ENCODE data around the gene RHOBTB1.

Gene RHOBTB1

DNA sequence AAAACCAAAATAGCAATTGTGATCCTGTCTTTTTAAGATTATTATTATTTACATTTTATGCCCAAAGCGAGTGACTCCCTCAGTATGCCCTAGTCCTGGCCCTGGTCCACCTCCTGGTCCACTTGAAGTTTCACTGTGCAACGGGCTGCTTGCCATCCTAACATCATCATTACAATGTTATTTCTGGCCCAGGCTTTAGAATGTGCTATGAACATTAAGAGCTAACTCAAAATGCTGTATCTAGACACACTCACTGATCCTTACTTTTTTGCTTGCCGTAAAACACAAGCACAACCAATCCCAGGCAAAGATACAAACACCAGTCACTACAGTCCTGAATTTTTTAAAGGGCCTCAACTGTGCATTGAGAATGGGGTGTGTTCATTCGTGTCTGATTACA lies 38.4 kb downstream of the RHOBTB1 start:
- no peak for TF ChIP-seq EZH2phosphoT487 (IDR thresholded peaks at IDR 0.05; ENCODE audit: borderline replicate concordance)
- Histone ChIP-seq H4K20me1 (ENCODE audit: insufficient read depth, low read length, poor library complexity, severe bottlenecking) (no peaks in the 10 kb centered on the region), H3K36me3 (ENCODE audit: insufficient read depth, low read length) (no peaks in the 10 kb centered on the region), H3K4me3 (ENCODE audit: low read length, poor library complexity, severe bottlenecking) (no peak overlapping the region), H3K9ac (ENCODE audit: low read depth, low read length, poor library complexity, severe bottlenecking) (no peak overlapping the region), H3K4me2 (ENCODE audit: low read depth, low read length, poor library complexity, severe bottlenecking) (no peak overlapping the region), H3K4me1 (ENCODE audit: insufficient read depth, low read length, poor library complexity, severe bottlenecking) (peaks cover 8% of the 10 kb centered on the region), H3K9me3 (ENCODE audit: insufficient read depth, low read depth, low read length) (0 out of 2 replicates have a peak, but pooled peaks cover 3% of the 10 kb centered on the region), H3K9me2 (replicated peaks; ENCODE audit: low read depth, low read length) (no peaks in the 10 kb centered on the region), H3K27me3 (ENCODE audit: insufficient read depth, low read length, poor library complexity, severe bottlenecking) (no peaks in the 10 kb centered on the region), H2AFZ (ENCODE audit: low read length) (no peak overlapping the region), H3F3A (ENCODE audit: low read depth) (0 out of 2 replicates have a peak, but pooled peaks cover 3% of the 10 kb centered on the region), H3K79me2 (ENCODE audit: insufficient read depth, low read length) (no peaks in the 10 kb centered on the region)

DNA sequence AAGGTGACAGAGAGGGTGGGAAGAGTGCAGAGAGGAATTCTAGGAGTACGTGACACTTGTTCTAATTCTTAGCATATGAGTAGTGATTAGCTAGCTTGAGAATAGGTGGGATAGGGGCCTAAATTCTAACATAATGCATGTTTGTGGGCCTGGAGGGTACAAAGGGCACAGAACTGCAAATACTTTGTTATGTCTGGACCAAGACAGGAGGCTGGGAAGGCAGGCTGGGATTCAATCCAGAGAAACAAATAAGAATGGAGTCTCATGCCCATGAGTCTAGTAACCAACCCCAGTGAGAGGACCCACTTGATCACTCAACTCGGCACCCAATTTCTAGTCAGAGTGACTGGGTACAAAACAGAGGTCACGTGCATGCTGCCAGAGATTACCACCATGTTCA lies 40.9 kb downstream of the RHOBTB1 start:
- Histone ChIP-seq H3F3A (ENCODE audit: low read depth) (no peaks in the 10 kb centered on the region), H3K4me2 (ENCODE audit: low read depth, low read length, poor library complexity, severe bottlenecking) (no peak overlapping the region), H3K27me3 (ENCODE audit: insufficient read depth, low read length, poor library complexity, severe bottlenecking) (no peaks in the 10 kb centered on the region), H3K9me2 (replicated peaks; ENCODE audit: low read depth, low read length) (no peaks in the 10 kb centered on the region), H3K79me2 (ENCODE audit: insufficient read depth, low read length) (no peaks in the 10 kb centered on the region), H4K20me1 (ENCODE audit: insufficient read depth, low read length, poor library complexity, severe bottlenecking) (no peaks in the 10 kb centered on the region), H3K9ac (ENCODE audit: low read depth, low read length, poor library complexity, severe bottlenecking) (no peak overlapping the region), H3K4me3 (ENCODE audit: low read length, poor library complexity, severe bottlenecking) (no peak overlapping the region), H3K36me3 (ENCODE audit: insufficient read depth, low read length) (no peaks in the 10 kb centered on the region), H3K4me1 (ENCODE audit: insufficient read depth, low read length, poor library complexity, severe bottlenecking) (no peaks in the 10 kb centered on the region), H3K9me3 (ENCODE audit: insufficient read depth, low read depth, low read length) (0 out of 2 replicates have a peak, but pooled peaks cover 3% of the 10 kb centered on the region), H2AFZ (ENCODE audit: low read length) (no peak overlapping the region)
- TF ChIP-seq EZH2phosphoT487 (IDR thresholded peaks at IDR 0.05; ENCODE audit: borderline replicate concordance) = no peak
- TF ChIP-seq, protein P1, sequence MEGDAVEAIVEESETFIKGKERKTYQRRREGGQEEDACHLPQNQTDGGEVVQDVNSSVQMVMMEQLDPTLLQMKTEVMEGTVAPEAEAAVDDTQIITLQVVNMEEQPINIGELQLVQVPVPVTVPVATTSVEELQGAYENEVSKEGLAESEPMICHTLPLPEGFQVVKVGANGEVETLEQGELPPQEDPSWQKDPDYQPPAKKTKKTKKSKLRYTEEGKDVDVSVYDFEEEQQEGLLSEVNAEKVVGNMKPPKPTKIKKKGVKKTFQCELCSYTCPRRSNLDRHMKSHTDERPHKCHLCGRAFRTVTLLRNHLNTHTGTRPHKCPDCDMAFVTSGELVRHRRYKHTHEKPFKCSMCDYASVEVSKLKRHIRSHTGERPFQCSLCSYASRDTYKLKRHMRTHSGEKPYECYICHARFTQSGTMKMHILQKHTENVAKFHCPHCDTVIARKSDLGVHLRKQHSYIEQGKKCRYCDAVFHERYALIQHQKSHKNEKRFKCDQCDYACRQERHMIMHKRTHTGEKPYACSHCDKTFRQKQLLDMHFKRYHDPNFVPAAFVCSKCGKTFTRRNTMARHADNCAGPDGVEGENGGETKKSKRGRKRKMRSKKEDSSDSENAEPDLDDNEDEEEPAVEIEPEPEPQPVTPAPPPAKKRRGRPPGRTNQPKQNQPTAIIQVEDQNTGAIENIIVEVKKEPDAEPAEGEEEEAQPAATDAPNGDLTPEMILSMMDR (conservative IDR thresholded peaks at IDR 0.05; ENCODE audit: low read length) = no peak

DNA sequence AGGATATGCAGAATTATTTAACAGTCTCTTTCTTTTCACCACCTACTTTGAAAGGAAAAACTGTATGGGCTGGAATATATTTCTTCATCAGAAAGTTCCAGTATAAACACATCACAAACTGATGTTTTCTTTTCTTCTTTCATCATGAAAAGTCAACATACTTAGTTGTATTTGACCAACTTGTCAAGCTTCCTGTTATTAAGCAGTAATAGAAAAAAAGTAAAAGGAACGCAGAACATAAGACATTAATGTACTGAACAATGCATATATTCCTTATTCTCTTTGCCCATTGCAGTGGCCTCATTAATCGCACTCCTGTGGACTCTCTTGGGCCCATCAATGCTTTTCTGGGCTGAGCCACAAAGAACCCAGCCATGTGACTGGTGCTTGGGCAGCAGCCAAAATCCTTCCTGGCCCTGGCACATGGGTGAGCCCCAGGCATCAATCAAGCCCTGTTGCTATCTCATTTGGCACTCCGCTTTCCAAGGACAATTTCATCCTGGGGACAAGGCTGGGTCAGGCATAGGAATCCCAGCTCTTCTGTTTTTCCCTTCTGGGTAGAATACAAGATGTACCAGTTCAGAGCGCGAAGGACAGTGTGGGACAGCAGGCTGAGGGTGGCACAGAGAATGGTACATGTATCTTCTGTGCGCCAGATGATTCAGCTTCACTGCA lies 42.3 kb downstream of the RHOBTB1 start:
- no peaks in the 10 kb centered on the region for H3K27me3 ChIP-seq (ENCODE audit: insufficient read depth, low read length, poor library complexity, severe bottlenecking)
- H3F3A ChIP-seq (ENCODE audit: low read depth) = no peaks in the 10 kb centered on the region
- H3K4me1 ChIP-seq (ENCODE audit: insufficient read depth, low read length, poor library complexity, severe bottlenecking) = no peaks in the 10 kb centered on the region
- no peaks in the 10 kb centered on the region for H3K9me2 ChIP-seq (replicated peaks; ENCODE audit: low read depth, low read length)
- no peak overlapping the region for H3K4me3 ChIP-seq (ENCODE audit: low read length, poor library complexity, severe bottlenecking)
- no peaks in the 10 kb centered on the region for H4K20me1 ChIP-seq (ENCODE audit: insufficient read depth, low read length, poor library complexity, severe bottlenecking)
- no peaks in the 10 kb centered on the region for H3K79me2 ChIP-seq (ENCODE audit: insufficient read depth, low read length)
- no peak overlapping the region for H3K4me2 ChIP-seq (ENCODE audit: low read depth, low read length, poor library complexity, severe bottlenecking)
- H2AFZ ChIP-seq (ENCODE audit: low read length) = no peak overlapping the region
- H3K36me3 ChIP-seq (ENCODE audit: insufficient read depth, low read length) = no peaks in the 10 kb centered on the region
- no peaks in the 10 kb centered on the region for H3K9me3 ChIP-seq (ENCODE audit: insufficient read depth, low read depth, low read length)
- no peak overlapping the region for H3K9ac ChIP-seq (ENCODE audit: low read depth, low read length, poor library complexity, severe bottlenecking)
- no peak for TF ChIP-seq EZH2phosphoT487 (IDR thresholded peaks at IDR 0.05; ENCODE audit: borderline replicate concordance)
- TF ChIP-seq, protein P1 (conservative IDR thresholded peaks at IDR 0.05; ENCODE audit: low read length) = no peak

DNA sequence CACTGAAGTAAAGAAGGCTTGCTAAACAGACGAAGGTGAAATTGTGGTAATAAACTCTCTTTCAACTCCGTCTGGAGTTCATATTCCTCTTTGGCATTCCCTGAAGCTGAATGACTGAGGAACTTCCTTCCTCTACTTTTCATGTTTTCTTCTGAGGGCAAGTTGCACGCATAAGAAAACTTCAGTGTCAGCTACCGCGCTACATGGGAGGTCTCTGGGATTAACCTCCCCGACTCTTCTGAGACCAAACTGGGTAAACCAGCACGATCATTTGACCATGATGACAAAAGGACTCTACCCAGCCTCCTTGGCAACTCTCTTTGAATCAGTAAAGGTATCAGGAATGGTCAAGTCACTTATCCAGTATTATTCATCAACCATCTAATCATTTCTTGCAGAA lies 44.7 kb downstream of the RHOBTB1 start:
- no peaks in the 10 kb centered on the region for H3K36me3 ChIP-seq (ENCODE audit: insufficient read depth, low read length)
- H3K27me3 ChIP-seq (ENCODE audit: insufficient read depth, low read length, poor library complexity, severe bottlenecking) = no peaks in the 10 kb centered on the region
- H3K9me3 ChIP-seq (ENCODE audit: insufficient read depth, low read depth, low read length) = no peaks in the 10 kb centered on the region
- no peaks in the 10 kb centered on the region for H3K79me2 ChIP-seq (ENCODE audit: insufficient read depth, low read length)
- no peaks in the 10 kb centered on the region for H3K4me1 ChIP-seq (ENCODE audit: insufficient read depth, low read length, poor library complexity, severe bottlenecking)
- no peaks in the 10 kb centered on the region for H3K9me2 ChIP-seq (replicated peaks; ENCODE audit: low read depth, low read length)
- H4K20me1 ChIP-seq (ENCODE audit: insufficient read depth, low read length, poor library complexity, severe bottlenecking) = no peaks in the 10 kb centered on the region
- no peak overlapping the region for H3K4me3 ChIP-seq (ENCODE audit: low read length, poor library complexity, severe bottlenecking)
- H3F3A ChIP-seq (ENCODE audit: low read depth) = no peaks in the 10 kb centered on the region
- H3K9ac ChIP-seq (ENCODE audit: low read depth, low read length, poor library complexity, severe bottlenecking) = no peak overlapping the region
- no peak overlapping the region for H2AFZ ChIP-seq (ENCODE audit: low read length)
- H3K4me2 ChIP-seq (ENCODE audit: low read depth, low read length, poor library complexity, severe bottlenecking) = no peak overlapping the region
- TF ChIP-seq, protein P1 (conservative IDR thresholded peaks at IDR 0.05; ENCODE audit: low read length) = no peak
- TF ChIP-seq EZH2phosphoT487 (IDR thresholded peaks at IDR 0.05; ENCODE audit: borderline replicate concordance) = no peak

Measured in Loucy (cell line).